ENCODE data around the gene SMOC2. TPM values are rescaled to one million over a fixed set of nuclear protein-coding genes. Genes with fewer than 3 reads are reported as not detected.

SMOC2 gene
- polyA plus RNA-seq, 1 of the 3 experiments (the other 2 are of a cell fraction) = not detected

GRCh38 chr6:168494726-168495125, 53.7 kb downstream of the SMOC2 start (continued):
- TF ChIP-seq REST (IDR thresholded peaks at IDR 0.05; ENCODE audit: low read depth, low read length) (no peak), GABPA (IDR thresholded peaks at IDR 0.05; ENCODE audit: low read depth) (no peak)

- CTCF ChIA-PET = no interaction called here
- Histone ChIP-seq H3K27me3 (ENCODE audit: insufficient read depth) (no peaks in the 10 kb centered on the region), H4K20me1 (ENCODE audit: insufficient read depth) (no peaks in the 10 kb centered on the region), H3K27ac (ENCODE audit: low read depth in 2 of 2, low read length in 1 of 2) (no peak overlapping the region), H2AFZ (ENCODE audit: low read depth) (no peak overlapping the region), H3K4me2 (no peak overlapping the region), H3K9ac (no peak overlapping the region), H3K36me3 (replicated peaks in 1 of 2; ENCODE audit: control insufficient read depth in 1 of 2, insufficient read depth in 2 of 2, low read length in 1 of 2) (no peaks in the 10 kb centered on the region), H3K4me1 (ENCODE audit: control insufficient read depth in 1 of 2, insufficient read depth in 2 of 2, low read depth in 1 of 2, low read length in 1 of 2) (no peaks in the 10 kb centered on the region; a peak in 1 of 4 replicates), H3K9me2 (no peaks in the 10 kb centered on the region), H3K4me3 (ENCODE audit: low read depth in 2 of 2, low read length in 1 of 2) (no peak overlapping the region), H3K9me3 (no peaks in the 10 kb centered on the region), H3K79me2 (ENCODE audit: insufficient read depth) (no peaks in the 10 kb centered on the region), H3F3A (replicated peaks; ENCODE audit: insufficient read depth) (no peaks in the 10 kb centered on the region)
- 61% methylated on average over 13 of the region's 13 CpGs for WGBS (ENCODE audit: low lambda C conversion rate)
- TF ChIP-seq FOXM1 (IDR thresholded peaks at IDR 0.05; ENCODE audit: low read depth) (no peak), GABPA (IDR thresholded peaks at IDR 0.05; ENCODE audit: low read depth) (no peak), MEF2A (IDR thresholded peaks at IDR 0.05; ENCODE audit: borderline replicate concordance, low read depth) (no peak), JUND (IDR thresholded peaks at IDR 0.05) (no peak)
- DNase-seq = no peak
- POLR2A ChIA-PET = no interaction called here
These were observed 54.1 kb downstream of the SMOC2 start for GRCh38 chr6:168495133-168495532.

GRCh38 chr6:168495636-168496035, 54.7 kb downstream of the SMOC2 start:
- CTCF ChIA-PET = no interaction called here
- Histone ChIP-seq H3K4me3 (ENCODE audit: low read depth in 2 of 2, low read length in 1 of 2) (no peak overlapping the region), H3K27ac (ENCODE audit: low read depth in 2 of 2, low read length in 1 of 2) (no peak overlapping the region), H3K9me3 (no peaks in the 10 kb centered on the region), H3K79me2 (ENCODE audit: insufficient read depth) (no peaks in the 10 kb centered on the region), H2AFZ (ENCODE audit: low read depth) (no peak overlapping the region), H3K9ac (no peak overlapping the region), H3K4me2 (no peak overlapping the region), H3F3A (replicated peaks; ENCODE audit: insufficient read depth) (no peaks in the 10 kb centered on the region), H4K20me1 (ENCODE audit: insufficient read depth) (no peaks in the 10 kb centered on the region), H3K27me3 (ENCODE audit: insufficient read depth) (no peaks in the 10 kb centered on the region), H3K9me2 (no peaks in the 10 kb centered on the region), H3K36me3 (replicated peaks in 1 of 2; ENCODE audit: control insufficient read depth in 1 of 2, insufficient read depth in 2 of 2, low read length in 1 of 2) (no peaks in the 10 kb centered on the region), H3K4me1 (ENCODE audit: control insufficient read depth in 1 of 2, insufficient read depth in 2 of 2, low read depth in 1 of 2, low read length in 1 of 2) (no peaks in the 10 kb centered on the region; a peak in 1 of 4 replicates)
- DNase-seq = no peak
- WGBS (ENCODE audit: low lambda C conversion rate) = 51% methylated on average over 12 of the region's 16 CpGs
- POLR2A ChIA-PET = no interaction called here
- TF ChIP-seq TEAD4 (IDR thresholded peaks at IDR 0.05; ENCODE audit: borderline replicate concordance, insufficient read depth) (no peak), PBX3 (IDR thresholded peaks at IDR 0.05) (no peak), SIN3A (IDR thresholded peaks at IDR 0.05; ENCODE audit: borderline replicate concordance, low read depth, low read length) (no peak), EZH2phosphoT487 (IDR thresholded peaks at IDR 0.05; ENCODE audit: borderline replicate concordance, low read depth) (no peak), YY1 (IDR thresholded peaks at IDR 0.05; ENCODE audit: low read depth) (no peak), MAX (IDR thresholded peaks at IDR 0.05; ENCODE audit: low read depth) (no peak), RAD21 (IDR thresholded peaks at IDR 0.05; ENCODE audit: low read length) (no peak), USF2 (IDR thresholded peaks at IDR 0.05; ENCODE audit: borderline replicate concordance, low read depth, low read length) (no peak), USF1 (IDR thresholded peaks at IDR 0.05; ENCODE audit: borderline replicate concordance, low read depth) (no peak), POLR2AphosphoS5 (IDR thresholded peaks at IDR 0.05; ENCODE audit: low read depth, low read length) (no peak), FOSL2 (IDR thresholded peaks at IDR 0.05; ENCODE audit: borderline replicate concordance, low read depth) (no peak), MEF2A (IDR thresholded peaks at IDR 0.05; ENCODE audit: borderline replicate concordance, low read depth) (no peak), ZBTB33 (IDR thresholded peaks at IDR 0.05; ENCODE audit: borderline replicate concordance, low read depth) (no peak), RFX5 (IDR thresholded peaks at IDR 0.05; ENCODE audit: low read length) (no peak)
